ENCODE measurements around the gene VSIG4.

The VSIG4 gene
- long read RNA-seq, result 0 reads

- H3K27me3 ChIP-seq (ENCODE audit: insufficient read depth, poor library complexity, severe bottlenecking), result no peaks in the 10 kb centered on the region
- no peak within 1 kb of the TSS for H3K27ac ChIP-seq (replicated peaks)
- no peak for DNase-seq (ENCODE audit: low read depth in 1 of 2, low spot score in 1 of 2)
- no peak for TF ChIP-seq SPI1 (IDR thresholded peaks at IDR 0.05; ENCODE audit: borderline replicate concordance, low read depth)
- H3K4me3 ChIP-seq (replicated peaks; ENCODE audit: insufficient read depth, low read length), result no peak within 1 kb of the TSS
These were observed at the start of gene VSIG4 for GRCh38 chrX:66039944-66040343. TSS of gene VSIG4 (minus strand) at chrX:66040080. CDS start at chrX:66039998, 82 bp downstream.

- Histone ChIP-seq H3K27me3 (ENCODE audit: insufficient read depth, poor library complexity, severe bottlenecking) (no peaks in the 10 kb centered on the region), H3K27ac (replicated peaks) (no peak overlapping the region), H3K4me3 (replicated peaks; ENCODE audit: insufficient read depth, low read length) (no peak overlapping the region)
- TF ChIP-seq, protein P1, sequence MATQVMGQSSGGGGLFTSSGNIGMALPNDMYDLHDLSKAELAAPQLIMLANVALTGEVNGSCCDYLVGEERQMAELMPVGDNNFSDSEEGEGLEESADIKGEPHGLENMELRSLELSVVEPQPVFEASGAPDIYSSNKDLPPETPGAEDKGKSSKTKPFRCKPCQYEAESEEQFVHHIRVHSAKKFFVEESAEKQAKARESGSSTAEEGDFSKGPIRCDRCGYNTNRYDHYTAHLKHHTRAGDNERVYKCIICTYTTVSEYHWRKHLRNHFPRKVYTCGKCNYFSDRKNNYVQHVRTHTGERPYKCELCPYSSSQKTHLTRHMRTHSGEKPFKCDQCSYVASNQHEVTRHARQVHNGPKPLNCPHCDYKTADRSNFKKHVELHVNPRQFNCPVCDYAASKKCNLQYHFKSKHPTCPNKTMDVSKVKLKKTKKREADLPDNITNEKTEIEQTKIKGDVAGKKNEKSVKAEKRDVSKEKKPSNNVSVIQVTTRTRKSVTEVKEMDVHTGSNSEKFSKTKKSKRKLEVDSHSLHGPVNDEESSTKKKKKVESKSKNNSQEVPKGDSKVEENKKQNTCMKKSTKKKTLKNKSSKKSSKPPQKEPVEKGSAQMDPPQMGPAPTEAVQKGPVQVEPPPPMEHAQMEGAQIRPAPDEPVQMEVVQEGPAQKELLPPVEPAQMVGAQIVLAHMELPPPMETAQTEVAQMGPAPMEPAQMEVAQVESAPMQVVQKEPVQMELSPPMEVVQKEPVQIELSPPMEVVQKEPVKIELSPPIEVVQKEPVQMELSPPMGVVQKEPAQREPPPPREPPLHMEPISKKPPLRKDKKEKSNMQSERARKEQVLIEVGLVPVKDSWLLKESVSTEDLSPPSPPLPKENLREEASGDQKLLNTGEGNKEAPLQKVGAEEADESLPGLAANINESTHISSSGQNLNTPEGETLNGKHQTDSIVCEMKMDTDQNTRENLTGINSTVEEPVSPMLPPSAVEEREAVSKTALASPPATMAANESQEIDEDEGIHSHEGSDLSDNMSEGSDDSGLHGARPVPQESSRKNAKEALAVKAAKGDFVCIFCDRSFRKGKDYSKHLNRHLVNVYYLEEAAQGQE (IDR thresholded peaks at IDR 0.05; ENCODE audit: insufficient replicate concordance, low read depth), result no peak
- TF ChIP-seq GABPA (IDR thresholded peaks at IDR 0.05; ENCODE audit: low read depth) (no peak), SPI1 (IDR thresholded peaks at IDR 0.05; ENCODE audit: borderline replicate concordance, low read depth) (no peak), POLR2AphosphoS5 (IDR thresholded peaks at IDR 0.05; ENCODE audit: low read depth) (no peak)
- TF ChIP-seq, protein P2, sequence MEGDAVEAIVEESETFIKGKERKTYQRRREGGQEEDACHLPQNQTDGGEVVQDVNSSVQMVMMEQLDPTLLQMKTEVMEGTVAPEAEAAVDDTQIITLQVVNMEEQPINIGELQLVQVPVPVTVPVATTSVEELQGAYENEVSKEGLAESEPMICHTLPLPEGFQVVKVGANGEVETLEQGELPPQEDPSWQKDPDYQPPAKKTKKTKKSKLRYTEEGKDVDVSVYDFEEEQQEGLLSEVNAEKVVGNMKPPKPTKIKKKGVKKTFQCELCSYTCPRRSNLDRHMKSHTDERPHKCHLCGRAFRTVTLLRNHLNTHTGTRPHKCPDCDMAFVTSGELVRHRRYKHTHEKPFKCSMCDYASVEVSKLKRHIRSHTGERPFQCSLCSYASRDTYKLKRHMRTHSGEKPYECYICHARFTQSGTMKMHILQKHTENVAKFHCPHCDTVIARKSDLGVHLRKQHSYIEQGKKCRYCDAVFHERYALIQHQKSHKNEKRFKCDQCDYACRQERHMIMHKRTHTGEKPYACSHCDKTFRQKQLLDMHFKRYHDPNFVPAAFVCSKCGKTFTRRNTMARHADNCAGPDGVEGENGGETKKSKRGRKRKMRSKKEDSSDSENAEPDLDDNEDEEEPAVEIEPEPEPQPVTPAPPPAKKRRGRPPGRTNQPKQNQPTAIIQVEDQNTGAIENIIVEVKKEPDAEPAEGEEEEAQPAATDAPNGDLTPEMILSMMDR (IDR thresholded peaks at IDR 0.05; ENCODE audit: insufficient read depth, low read length), result no peak
- DNase-seq (ENCODE audit: low read depth in 1 of 2, low spot score in 1 of 2), result no peak
These were observed 36.9 kb upstream of the VSIG4 start for GRCh38 chrX:66076801-66077200.

- DNase-seq (ENCODE audit: low read depth in 1 of 2, low spot score in 1 of 2), result peak; percentile 74 to 93
- Histone ChIP-seq H3K27me3 (ENCODE audit: insufficient read depth, poor library complexity, severe bottlenecking) (no peaks in the 10 kb centered on the region), H3K4me3 (replicated peaks; ENCODE audit: insufficient read depth, low read length) (no peak overlapping the region), H3K27ac (replicated peaks) (peak overlapping the region; percentile 74)
- peak; percentile 83 for TF ChIP-seq GABPA (IDR thresholded peaks at IDR 0.05; ENCODE audit: low read depth)
- peak; percentile 65 for TF ChIP-seq POLR2AphosphoS5 (IDR thresholded peaks at IDR 0.05; ENCODE audit: low read depth)
- TF ChIP-seq, protein P1 (IDR thresholded peaks at IDR 0.05; ENCODE audit: insufficient replicate concordance, low read depth), result no peak
- peak; percentile 55; the same call in 1 of the 2 replicates for TF ChIP-seq SPI1 (IDR thresholded peaks at IDR 0.05; ENCODE audit: borderline replicate concordance, low read depth)
- TF ChIP-seq, protein P2 (IDR thresholded peaks at IDR 0.05; ENCODE audit: insufficient read depth, low read length), result no peak
These were observed 35.3 kb upstream of the VSIG4 start for GRCh38 chrX:66074920-66075879.

GRCh38 chrX:66071126-66071525 lies 31.2 kb upstream of the VSIG4 start:
- H3K27me3 ChIP-seq (ENCODE audit: insufficient read depth, poor library complexity, severe bottlenecking), result no peaks in the 10 kb centered on the region

More at GRCh38 chrX:66071126-66071525, 31.2 kb upstream of the VSIG4 start:
- Histone ChIP-seq H3K27ac (replicated peaks) (no peak overlapping the region), H3K4me3 (replicated peaks; ENCODE audit: insufficient read depth, low read length) (no peak overlapping the region)
- TF ChIP-seq SPI1 (IDR thresholded peaks at IDR 0.05; ENCODE audit: borderline replicate concordance, low read depth) (no peak), POLR2AphosphoS5 (IDR thresholded peaks at IDR 0.05; ENCODE audit: low read depth) (no peak), GABPA (IDR thresholded peaks at IDR 0.05; ENCODE audit: low read depth) (no peak)
- TF ChIP-seq, protein P1 (IDR thresholded peaks at IDR 0.05; ENCODE audit: insufficient replicate concordance, low read depth), result no peak
- TF ChIP-seq, protein P2 (IDR thresholded peaks at IDR 0.05; ENCODE audit: insufficient read depth, low read length), result no peak
- DNase-seq (ENCODE audit: low read depth in 1 of 2, low spot score in 1 of 2), result no peak
